Cerebellar nuclear complex (tissue), 1 donor: Measurements from ENCODE around the gene FICD.
"Not testable (repeated sequence)": the region's sequence is repeated elsewhere in the genome, so short reads cannot be mapped to it uniquely, and the experiment has no call there.

Source experiments
- DNase-seq, 2 experiments: peaks; one replicate each; lab custom pipeline; 2025; lab: John Stamatoyannopoulos, UW

FICD gene

DNA sequence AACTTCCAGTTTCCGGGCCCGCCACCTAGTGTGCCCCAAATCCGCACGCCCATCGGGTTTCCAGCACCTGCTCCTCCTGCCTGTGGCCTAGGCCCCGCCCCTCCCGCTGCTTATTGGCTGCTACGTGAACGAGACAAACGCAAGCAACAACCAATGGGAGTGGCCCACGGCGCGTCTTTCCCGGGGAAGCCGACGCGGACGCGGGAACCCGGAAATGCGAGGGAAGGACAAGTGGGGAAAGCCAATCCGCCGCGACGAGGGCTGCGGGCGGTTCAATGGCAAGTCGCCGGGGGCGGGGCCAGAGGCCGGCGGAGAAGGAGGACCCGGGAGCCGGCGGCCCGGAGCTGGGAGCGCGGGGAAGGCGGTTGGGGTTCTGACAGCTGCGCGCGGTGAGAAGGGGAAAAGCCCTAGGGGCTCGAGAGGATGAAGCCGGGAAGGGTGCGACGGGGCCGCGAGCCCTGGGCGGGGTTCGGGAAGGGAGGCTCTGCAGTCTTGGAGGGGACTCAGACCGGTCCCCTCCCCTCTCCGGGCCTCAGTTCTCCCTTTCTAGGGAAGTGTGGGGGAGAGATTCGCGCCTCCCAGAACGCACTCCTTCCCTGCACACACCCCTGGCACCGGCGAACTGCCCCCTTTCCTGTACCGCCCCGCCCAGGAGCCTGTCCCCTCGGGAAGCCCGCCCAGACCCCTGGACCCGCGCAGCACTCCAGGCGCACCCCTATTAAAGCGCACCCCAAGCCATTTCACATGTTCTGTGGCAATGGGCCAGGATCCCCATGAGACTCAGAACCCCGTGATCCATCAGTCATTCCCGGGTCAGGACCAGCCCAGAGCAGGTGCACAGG, at the start of gene FICD:
FICD (plus strand) TSS at position 305 of the 842 bp plus-strand sequence. CDS start 1,696 bp downstream, outside the sequence.
- DNase-seq = peak; percentile 99 to 100

DNA sequence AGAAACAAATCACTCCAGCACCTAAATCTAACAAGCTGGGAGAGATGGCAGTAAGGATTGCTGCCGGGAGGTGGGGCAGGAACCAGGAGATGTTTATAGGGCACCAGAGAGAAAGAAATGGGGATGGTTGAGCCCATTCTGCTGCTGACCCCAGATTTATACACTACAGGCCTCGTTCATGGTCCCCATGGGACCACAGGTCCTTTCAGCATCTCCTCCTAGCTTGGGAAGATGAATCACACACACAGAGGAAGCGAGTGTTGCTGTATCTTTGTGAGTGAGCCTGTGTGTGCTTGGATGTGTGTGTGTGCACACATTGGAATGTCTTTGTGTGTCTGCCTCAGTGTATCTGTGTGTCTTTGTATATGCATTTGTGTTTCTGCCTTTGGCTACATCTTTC, 49.7 kb upstream of the FICD start:
- no peak for DNase-seq

DNA sequence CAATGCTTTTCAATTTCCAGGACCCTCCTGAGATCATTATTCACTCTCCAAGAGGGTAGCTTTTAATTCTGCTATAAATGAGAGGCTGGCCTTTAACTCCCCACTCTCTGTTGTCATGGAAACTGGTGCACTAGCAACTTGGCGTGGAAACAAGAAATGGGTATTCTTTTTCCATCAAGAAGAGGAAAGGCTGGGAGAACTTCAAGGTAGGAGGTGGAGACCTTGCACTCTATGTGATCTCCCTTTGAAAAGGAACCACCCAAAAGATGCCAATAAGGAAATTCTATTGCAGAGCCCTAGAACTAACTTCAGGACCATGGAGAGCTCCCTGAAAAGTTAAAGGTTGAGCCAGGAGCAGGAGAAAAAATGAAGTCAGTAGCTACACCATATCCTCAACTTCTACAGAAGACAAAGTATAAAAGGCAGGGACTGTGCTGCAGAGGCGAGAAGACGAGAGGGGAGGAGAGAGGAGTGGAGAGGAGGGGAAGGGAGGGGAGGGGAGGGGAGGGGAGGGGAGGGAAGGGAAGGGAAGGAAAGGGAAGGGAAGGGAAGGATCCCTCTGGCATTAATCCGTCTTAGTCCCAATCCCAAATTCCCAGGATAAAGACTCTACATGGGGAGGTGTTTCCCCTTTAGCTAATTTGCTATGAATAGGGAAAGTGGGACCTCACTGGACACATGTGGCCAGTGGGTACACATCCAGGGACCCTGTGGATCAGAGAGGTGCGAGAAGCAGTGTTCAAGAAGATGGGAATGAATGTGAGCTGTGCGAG, 46.7 kb upstream of the FICD start:
- DNase-seq = no peak

DNA sequence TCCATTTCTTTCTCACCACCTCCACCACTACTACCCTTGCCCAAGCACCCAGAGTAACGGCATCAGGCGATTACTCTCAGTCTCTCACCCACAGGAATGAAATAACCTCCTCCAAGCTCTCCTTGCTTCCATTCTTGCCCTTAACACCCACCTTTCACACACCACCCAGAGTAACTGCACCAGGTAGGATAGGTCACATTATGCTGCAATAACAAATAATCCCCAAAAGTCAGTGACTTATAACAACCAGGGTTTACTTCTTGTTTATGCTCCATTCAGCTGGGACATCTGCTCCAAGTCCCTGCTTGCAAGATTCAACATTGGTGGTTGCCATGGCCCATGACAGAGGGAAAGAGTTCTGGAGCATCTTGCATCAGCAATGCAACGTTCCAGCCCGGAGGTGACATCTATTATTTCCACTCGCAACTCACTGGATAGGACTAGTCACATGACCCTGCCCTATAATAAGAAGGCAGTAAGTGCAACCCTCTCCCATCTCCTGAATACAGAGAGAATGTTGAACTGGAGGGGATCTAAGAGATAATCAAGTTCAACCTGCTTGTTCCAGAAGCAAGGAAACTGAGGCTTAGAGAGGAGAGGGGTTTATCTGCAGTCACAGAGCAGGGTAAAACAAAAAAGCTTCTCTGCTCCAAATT, 41.5 kb upstream of the FICD start:
- DNase-seq = no peak

- no peak for DNase-seq
These were observed 39.7 kb upstream of the FICD start for GRCh38 chr12:108475396-108475795.

DNA sequence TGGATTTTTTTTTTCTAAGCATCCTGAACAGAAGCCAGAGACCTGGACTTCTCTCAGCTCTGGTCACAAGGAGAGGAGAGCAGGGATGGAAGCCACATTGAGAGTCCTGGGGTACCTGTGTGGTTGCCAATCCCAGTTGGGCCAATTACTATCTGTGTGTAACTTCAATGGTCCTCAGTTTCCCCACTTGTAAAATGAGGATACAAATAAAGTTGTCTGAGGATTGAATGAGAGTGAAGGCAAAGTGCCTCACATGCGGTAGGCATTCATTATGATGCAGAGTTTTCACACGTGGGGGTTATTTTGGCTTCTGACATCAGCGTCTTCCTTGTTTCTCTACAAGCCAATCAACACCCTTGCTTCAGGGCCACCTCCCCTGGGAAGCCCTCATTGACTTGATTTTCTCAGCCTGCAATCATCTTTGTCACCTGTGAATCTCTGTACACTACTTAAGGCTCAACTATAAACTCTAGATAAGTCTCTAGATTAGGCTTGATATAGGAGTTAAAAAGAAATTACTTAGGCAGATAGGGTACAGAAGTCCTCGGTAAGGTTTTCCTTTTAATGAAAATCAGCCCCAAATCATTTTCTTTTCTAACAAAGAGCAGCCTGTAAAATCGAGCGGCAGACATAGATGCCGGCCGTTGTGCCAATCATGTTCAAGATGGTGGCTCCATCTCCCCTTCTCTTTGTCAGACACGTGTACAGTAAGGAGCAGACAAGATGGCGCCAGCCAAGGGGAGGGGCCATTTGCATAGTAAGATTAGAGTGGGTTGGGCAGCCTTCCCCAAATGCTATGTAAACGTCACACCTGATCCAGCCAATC, 37.8 kb upstream of the FICD start:
- no peak for DNase-seq

DNA sequence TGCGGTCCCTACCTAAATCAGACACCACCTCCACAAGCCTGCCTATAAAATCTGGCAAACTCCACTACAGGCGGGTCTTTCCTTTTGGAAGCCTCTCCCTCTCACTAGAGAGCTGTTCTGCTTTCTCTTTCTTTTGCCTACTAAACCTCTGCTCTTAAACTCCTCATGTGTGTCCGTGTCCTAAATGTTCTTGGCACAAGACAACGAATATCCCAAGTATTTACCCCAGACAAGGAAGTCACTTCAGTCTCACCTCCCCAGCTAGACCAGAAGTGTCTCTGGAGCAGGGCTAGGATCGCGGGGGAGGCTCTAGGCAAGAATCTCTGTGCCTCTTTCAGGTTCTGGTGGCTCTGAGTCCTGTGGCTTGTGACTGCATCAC, 37.2 kb upstream of the FICD start:
- no peak for DNase-seq

DNA sequence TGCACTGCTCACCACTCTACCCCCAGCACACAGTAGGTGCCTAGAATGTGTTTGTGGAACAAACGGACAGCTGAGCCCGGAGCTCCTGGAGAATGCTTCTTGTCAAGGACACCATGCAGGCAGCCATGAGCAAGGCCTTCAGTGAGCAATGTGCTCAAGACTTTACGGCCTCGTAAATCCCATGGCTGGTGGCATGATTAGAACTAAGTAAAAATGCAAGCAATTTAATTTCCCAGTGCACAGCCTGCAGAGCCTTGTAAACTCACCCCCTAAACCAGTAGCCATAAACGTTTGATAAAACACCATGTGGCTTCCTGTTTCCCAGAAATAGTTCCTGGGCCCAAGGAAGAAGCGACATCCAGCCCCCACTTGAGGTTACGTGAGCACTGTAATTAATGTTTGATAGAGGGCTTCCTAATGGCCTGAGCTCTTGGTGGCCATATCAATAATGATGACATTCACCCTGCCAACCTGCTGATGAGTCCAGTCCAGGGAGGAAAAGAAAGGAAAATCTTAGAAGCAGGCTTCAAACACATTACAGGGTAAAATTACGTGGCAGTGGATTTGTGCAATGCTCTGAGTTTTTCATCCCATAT, 36.4 kb upstream of the FICD start:
- no peak for DNase-seq

- DNase-seq = no peak
These were observed 35.6 kb upstream of the FICD start for GRCh38 chr12:108479364-108480070.

DNA sequence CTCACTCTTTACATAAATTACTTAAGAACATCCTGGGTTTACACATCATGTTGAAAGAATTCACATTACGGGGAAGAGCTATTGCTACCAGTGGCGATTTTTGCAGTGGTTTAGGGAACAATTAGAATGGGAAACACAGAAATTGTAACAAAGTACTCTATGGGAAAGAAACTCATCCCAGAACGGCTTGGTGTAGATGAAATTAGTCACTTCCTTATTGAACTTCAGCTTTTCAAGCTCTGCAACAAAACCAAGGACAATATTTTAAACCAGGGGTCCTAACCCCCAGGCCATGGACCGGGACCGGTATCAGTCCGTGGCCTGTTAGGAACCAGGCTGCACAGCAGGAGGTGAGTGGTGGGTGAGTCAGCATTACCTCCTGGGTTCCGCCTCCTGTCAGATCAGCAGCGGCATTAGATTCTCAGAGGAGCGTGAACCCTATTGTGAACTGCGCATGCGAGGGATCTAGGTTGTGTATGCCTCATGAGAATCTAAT, 32.3 kb upstream of the FICD start:
- DNase-seq = no peak

- DNase-seq = peak in 1 of 2 experiments; percentile 41
These were observed 31.6 kb upstream of the FICD start for GRCh38 chr12:108483213-108484059.

GRCh38 chr12:108484431-108484830, 30.6 kb upstream of the FICD start:
- DNase-seq = no peak

GRCh38 chr12:108484845-108485244, 30.2 kb upstream of the FICD start:
- DNase-seq = no peak

GRCh38 chr12:108485371-108485770, 29.7 kb upstream of the FICD start:
- DNase-seq = not testable (repeated sequence)

DNA sequence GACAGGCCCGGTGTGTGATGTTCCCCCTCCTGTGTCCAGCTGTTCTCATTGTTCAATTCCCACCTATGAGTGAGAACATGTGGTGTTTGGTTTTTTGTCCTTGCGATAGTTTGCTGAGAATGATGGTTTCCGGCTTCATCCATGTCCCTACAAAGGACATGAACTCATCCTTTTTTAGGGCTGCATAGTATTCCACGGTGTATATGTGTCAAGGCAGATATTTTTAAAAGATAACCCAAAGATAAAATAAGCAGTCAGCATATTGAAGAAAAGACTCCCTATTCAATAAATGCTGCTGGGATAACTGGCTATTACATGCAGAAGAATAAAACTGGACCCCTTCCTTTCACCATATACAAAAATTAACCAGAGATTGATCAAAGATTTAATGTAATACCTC, 28.0 kb upstream of the FICD start:
- DNase-seq = not testable (repeated sequence)

DNA sequence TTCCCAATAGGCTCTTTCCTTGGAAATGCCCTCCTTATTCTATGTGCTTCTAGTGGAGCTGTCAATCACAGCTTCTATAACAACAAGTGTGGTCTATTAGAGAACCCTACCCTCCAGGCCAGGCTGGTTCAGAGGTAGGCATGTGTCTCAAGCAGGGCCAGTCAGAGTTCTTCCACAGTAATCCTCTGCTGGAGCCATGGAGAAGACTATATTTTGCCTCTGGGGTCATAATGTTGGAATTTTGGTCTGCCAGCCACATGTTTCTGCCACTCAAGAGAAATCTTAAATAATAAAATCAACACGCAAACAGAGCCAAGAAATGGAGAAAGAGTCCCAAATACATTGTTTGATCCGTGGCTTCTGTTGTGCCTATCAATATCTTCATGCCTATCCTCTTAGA, 23.8 kb upstream of the FICD start:
- DNase-seq = no peak

DNA sequence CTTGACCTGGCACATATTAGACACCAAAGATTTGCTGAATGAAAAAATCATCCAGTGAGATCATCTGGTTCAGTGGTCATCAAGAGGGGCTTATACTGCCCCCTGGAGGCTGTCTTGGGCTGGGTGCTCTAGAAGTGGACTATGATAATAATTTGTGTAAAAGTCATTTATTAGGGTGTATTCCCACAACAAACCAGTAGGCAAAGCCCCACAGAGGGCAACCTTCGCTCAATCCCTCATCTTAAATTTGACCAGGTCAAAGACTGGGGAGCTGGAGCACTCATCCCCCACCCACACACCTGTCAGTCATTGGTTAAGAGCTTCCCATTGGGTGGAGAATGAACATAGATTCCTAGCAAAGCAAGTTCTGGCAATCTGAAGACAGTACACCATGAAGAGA, 20.0 kb upstream of the FICD start:
- DNase-seq = no peak

DNA sequence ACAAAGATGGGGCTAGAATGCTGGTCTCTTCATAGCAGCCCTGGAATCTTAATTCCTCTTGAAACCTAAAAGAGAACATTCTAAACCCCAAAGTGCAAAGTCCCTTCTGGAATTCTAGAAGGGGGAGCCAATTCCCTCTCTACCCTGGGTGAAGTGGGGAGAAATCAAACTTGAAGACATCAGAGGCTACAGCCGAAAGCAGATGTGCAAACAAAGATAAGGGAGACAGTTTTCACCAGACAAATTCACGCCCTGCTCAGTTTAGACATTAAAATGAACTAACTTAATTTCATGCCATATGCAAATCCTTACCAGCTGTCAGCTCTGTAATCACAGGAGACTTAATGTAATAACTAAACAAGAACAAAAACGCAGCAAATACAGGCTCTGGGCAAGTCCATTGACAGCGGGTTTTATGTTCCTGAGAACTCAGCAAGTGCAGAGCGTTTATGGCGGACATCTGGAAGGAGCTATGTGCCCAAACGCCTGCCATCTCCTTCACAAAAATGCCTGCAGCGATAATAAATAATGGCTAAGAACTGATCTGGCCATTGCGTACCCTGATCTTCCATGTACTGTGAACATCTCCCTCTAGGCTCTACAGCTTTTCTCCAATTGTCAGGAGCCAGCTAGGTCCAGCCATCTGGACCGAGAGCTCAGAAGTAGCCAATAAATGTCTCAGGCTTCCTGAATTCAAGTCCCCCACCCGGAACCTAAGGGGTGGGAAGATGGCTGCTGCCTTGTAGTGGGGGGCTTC, 19.1 kb upstream of the FICD start:
- no peak for DNase-seq

GRCh38 chr12:108498136-108498535, 16.9 kb upstream of the FICD start:
- DNase-seq = no peak
